ENCODE results near the gene SCAMP1.

The SCAMP1 gene

GRCh38 chr5:78327761-78328510 lies 32.5 kb upstream of the SCAMP1 start:
- H3K4me3 ChIP-seq (ENCODE audit: low read depth, low read length): no peak overlapping the region
- TF ChIP-seq CTCF (IDR thresholded peaks at IDR 0.05; ENCODE audit: borderline replicate concordance, insufficient read depth, low read depth, low read length): no peak

GRCh38 chr5:78328585-78329173 lies 31.7 kb upstream of the SCAMP1 start:
- H3K4me3 ChIP-seq (ENCODE audit: low read depth, low read length): no peak overlapping the region
- TF ChIP-seq CTCF (IDR thresholded peaks at IDR 0.05; ENCODE audit: borderline replicate concordance, insufficient read depth, low read depth, low read length): no peak

- TF ChIP-seq CTCF (IDR thresholded peaks at IDR 0.05; ENCODE audit: borderline replicate concordance, insufficient read depth, low read depth, low read length): no peak
These were observed 28.8 kb upstream of the SCAMP1 start for GRCh38 chr5:78331523-78332080.

GRCh38 chr5:78334811-78335210 lies 25.6 kb upstream of the SCAMP1 start:
- no peak overlapping the region for H3K4me3 ChIP-seq (ENCODE audit: low read depth, low read length)
- TF ChIP-seq CTCF (IDR thresholded peaks at IDR 0.05; ENCODE audit: borderline replicate concordance, insufficient read depth, low read depth, low read length): no peak

More at GRCh38 chr5:78331523-78332080, 28.8 kb upstream of the SCAMP1 start:
- no peak overlapping the region for H3K4me3 ChIP-seq (ENCODE audit: low read depth, low read length)

GRCh38 chr5:78335976-78336375 lies 24.4 kb upstream of the SCAMP1 start:
- H3K4me3 ChIP-seq (ENCODE audit: low read depth, low read length): no peak overlapping the region
- TF ChIP-seq CTCF (IDR thresholded peaks at IDR 0.05; ENCODE audit: borderline replicate concordance, insufficient read depth, low read depth, low read length): no peak

- TF ChIP-seq CTCF (IDR thresholded peaks at IDR 0.05; ENCODE audit: borderline replicate concordance, insufficient read depth, low read depth, low read length): no peak
- H3K4me3 ChIP-seq (ENCODE audit: low read depth, low read length): no peak overlapping the region
These were observed 23.7 kb upstream of the SCAMP1 start for GRCh38 chr5:78336698-78337097.
